Keratinocyte (primary cell): Measurements from ENCODE around the gene TSHZ2. TPM values are rescaled to one million over a fixed set of nuclear protein-coding genes. Genes with fewer than 3 reads are reported as not detected.

Source experiments
- DNase-seq: peaks from one replicate; pipeline ENCODE4 v3.0.0-alpha.2; 2011; ENCODE audit warnings: low read depth, missing footprints, low spot score
- FAIRE-seq: peaks from 2 replicates; lab custom pipeline; 2011; peaks lifted over from hg19 to GRCh38; lab: Jason Lieb, UNC
- H2AFZ ChIP-seq: 2 replicates; pipeline ENCODE4 v1.6.0; 2012; ENCODE audit warnings: low read length, control low read depth, inconsistent platforms; ENCODE audit not compliant: control insufficient read depth
- H3K27ac ChIP-seq: 2 replicates; pipeline ENCODE4 v1.5.1; 2011; ENCODE audit warnings: low read length; ENCODE audit not compliant: control insufficient read depth, insufficient read depth
- H3K27me3 ChIP-seq: 3 replicates; pipeline ENCODE4 v1.6.0; 2011; ENCODE audit warnings: low read length; ENCODE audit not compliant: control insufficient read depth, insufficient read depth; ENCODE audit errors: extremely low read depth
- H3K36me3 ChIP-seq, 2 experiments: 2 replicates in 1 of 2; 3 replicates in 1 of 2; pipeline ENCODE4 v1.5.1; 2011; ENCODE audit warnings: low read length in 2 of 2, mild to moderate bottlenecking in 1 of 2; ENCODE audit not compliant: control insufficient read depth in 2 of 2, insufficient read depth in 2 of 2; ENCODE audit errors: extremely low read depth in 1 of 2
- H3K4me1 ChIP-seq: 3 replicates; pipeline ENCODE4 v1.5.1; 2011; ENCODE audit warnings: low read length; ENCODE audit not compliant: control insufficient read depth, insufficient read depth; ENCODE audit errors: extremely low read depth
- H3K4me2 ChIP-seq: 3 replicates; pipeline ENCODE4 v1.6.0; 2011; ENCODE audit warnings: low read depth, low read length; ENCODE audit not compliant: control insufficient read depth, insufficient read depth; ENCODE audit errors: extremely low read depth
- H3K4me3 ChIP-seq, 3 experiments: fragments of 200-600 bp in 1 of 3; sonication (generic) in 1 of 3; 2 replicates in 2 of 3; 3 replicates in 1 of 3; pipeline ENCODE4 v1.5.1; 2011 to 2016; ENCODE audit warnings: low read length in 3 of 3, mild to moderate bottlenecking in 3 of 3, control low read depth in 2 of 3, inconsistent platforms in 1 of 3, low read depth in 1 of 3, mixed read lengths in 1 of 3, mixed run types in 1 of 3, moderate library complexity in 1 of 3; ENCODE audit not compliant: control insufficient read depth in 2 of 3, insufficient read depth in 2 of 3; ENCODE audit errors: extremely low read depth in 1 of 3
- H3K79me2 ChIP-seq: 2 replicates; pipeline ENCODE4 v1.6.0; 2012; ENCODE audit warnings: low read length; ENCODE audit not compliant: control insufficient read depth, insufficient read depth
- H3K9ac ChIP-seq: 3 replicates; pipeline ENCODE4 v1.6.0; 2011; ENCODE audit warnings: low read length; ENCODE audit not compliant: control insufficient read depth, insufficient read depth; ENCODE audit errors: extremely low read depth
- H3K9me1 ChIP-seq: 3 replicates; pipeline ENCODE4 v1.6.0; 2011; ENCODE audit warnings: low read length; ENCODE audit not compliant: control insufficient read depth, insufficient read depth; ENCODE audit errors: extremely low read depth
- H3K9me3 ChIP-seq: 2 replicates; pipeline ENCODE4 v1.5.1; 2012; ENCODE audit warnings: low read depth, low read length; ENCODE audit not compliant: control insufficient read depth
- H4K20me1 ChIP-seq: 3 replicates; pipeline ENCODE4 v1.6.0; 2011; ENCODE audit warnings: low read length; ENCODE audit not compliant: control insufficient read depth, insufficient read depth; ENCODE audit errors: extremely low read depth
- CTCF ChIP-seq, 3 experiments: IDR thresholded peaks in 1 of 3; conservative IDR thresholded peaks in 1 of 3; optimal IDR thresholded peaks in 1 of 3; 2 replicates in 2 of 3; 3 replicates in 1 of 3; pipeline versions ENCODE3 to v1.5.1; 2011; ENCODE audit warnings: low read length in 3 of 3, mild to moderate bottlenecking in 3 of 3, moderate library complexity in 2 of 3, control low read depth in 1 of 3, inconsistent platforms in 1 of 3; ENCODE audit not compliant: insufficient read depth in 2 of 3; ENCODE audit errors: extremely low read depth in 1 of 3
- EZH2 ChIP-seq: IDR thresholded peaks from one replicate; pipeline ENCODE4 v1.6.1; 2012; ENCODE audit warnings: inconsistent platforms, mild to moderate bottlenecking, low read length, moderate library complexity
- dilution Hi-C: fragments of 300-500 bp; cut with MboI; formaldehyde crosslinking; loops from one replicate; pipeline ENCODE4 v1.7.0; 2020; ENCODE audit warnings: low sequenced_read_pairs; ENCODE audit not compliant: extremely low pct_ligation_motif_present
- polyA plus RNA-seq, 5 experiments: library from polyadenylated mRNA; depleted of rRNA in 3 of 5; stranded (reverse) in 3 of 5; stranded (forward) in 1 of 5; unstranded in 1 of 5; fragments of >200 nt; gene quantifications; 1 replicate in 1 of 5; 2 replicates in 3 of 5; 3 replicates in 1 of 5; pipeline versions ENCODE4 v1.2.1 to v1.2.3, GENCODE V29; 2011 to 2012; ENCODE audit warnings: missing spikeins in 2 of 5, low read depth in 1 of 5, low replicate concordance in 1 of 5

TSHZ2 gene
- polyA plus RNA-seq, 1 donor (not counting 4 experiments of a cell fraction or from before 2014, with no cell fraction given), result 1.1 TPM

- dilution Hi-C loops, result no loop called here
- no peaks in the 10 kb centered on the region for H3K36me3 ChIP-seq
- no peaks in the 10 kb centered on the region for H3K4me1 ChIP-seq
- H3K9me3 ChIP-seq, result no peaks in the 10 kb centered on the region
- no peak overlapping the region for H2AFZ ChIP-seq
- no peaks in the 10 kb centered on the region for H4K20me1 ChIP-seq
- H3K79me2 ChIP-seq, result no peaks in the 10 kb centered on the region
- FAIRE-seq, result no peak
- H3K9ac ChIP-seq, result no peak overlapping the region
- H3K9me1 ChIP-seq, result no peaks in the 10 kb centered on the region
- DNase-seq, result no peak
- H3K27ac ChIP-seq, result no peak overlapping the region
- H3K27me3 ChIP-seq, result no peaks in the 10 kb centered on the region
- H3K4me2 ChIP-seq, result no peak overlapping the region
- TF ChIP-seq CTCF (optimal IDR thresholded peaks at IDR 0.05 in 1 of 3, IDR thresholded peaks at IDR 0.05 in 1 of 3, conservative IDR thresholded peaks at IDR 0.05 in 1 of 3; ENCODE audit: extremely low read depth in 1 of 3, insufficient read depth in 2 of 3, low read length in 3 of 3) (no peak), EZH2 (no peak)
- no peak overlapping the region for H3K4me3 ChIP-seq
Observed at GRCh38 chr20:53124803-53125202, 152.6 kb downstream of the TSHZ2 start.

DNA sequence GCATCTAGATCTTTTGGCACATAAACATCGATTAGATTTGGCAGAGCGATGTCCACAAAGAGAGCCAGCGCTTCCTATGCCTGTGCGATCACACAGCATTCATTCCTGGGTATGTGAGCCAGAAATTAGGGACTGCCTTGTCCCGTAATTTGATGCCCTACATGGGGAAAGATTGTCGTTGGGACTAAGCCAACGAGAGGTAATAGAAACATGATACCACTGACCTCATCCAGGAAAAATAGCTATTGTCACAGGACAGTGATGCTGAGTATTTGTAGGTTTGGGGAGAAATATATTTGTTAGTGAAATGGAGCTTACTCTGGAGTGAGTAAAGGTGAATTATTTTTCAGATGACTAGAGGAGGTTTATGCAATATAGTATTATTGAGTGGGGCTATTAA, 154.0 kb downstream of the TSHZ2 start:
- Histone ChIP-seq H3K27me3 (no peaks in the 10 kb centered on the region), H3K36me3 (no peaks in the 10 kb centered on the region), H2AFZ (no peak overlapping the region), H3K4me1 (no peaks in the 10 kb centered on the region), H4K20me1 (no peaks in the 10 kb centered on the region), H3K4me3 (no peak overlapping the region), H3K27ac (no peak overlapping the region), H3K79me2 (no peaks in the 10 kb centered on the region), H3K9me3 (no peaks in the 10 kb centered on the region), H3K4me2 (no peak overlapping the region), H3K9ac (no peak overlapping the region), H3K9me1 (no peaks in the 10 kb centered on the region)
- TF ChIP-seq EZH2 (no peak), CTCF (optimal IDR thresholded peaks at IDR 0.05 in 1 of 3, IDR thresholded peaks at IDR 0.05 in 1 of 3, conservative IDR thresholded peaks at IDR 0.05 in 1 of 3; ENCODE audit: extremely low read depth in 1 of 3, insufficient read depth in 2 of 3, low read length in 3 of 3) (no peak)
- dilution Hi-C loops, result no loop called here
- no peak for FAIRE-seq
- no peak for DNase-seq
